Activated gamma-delta T cell treated with Interleukin-2 at 50 U/mL for 16 hours (primary cell): ENCODE data around the gene KRT33A.

ENCODE experiments used
- DNase-seq: peaks from one replicate; pipeline ENCODE4 v3.0.0-alpha.2; 2020

The KRT33A gene

DNA sequence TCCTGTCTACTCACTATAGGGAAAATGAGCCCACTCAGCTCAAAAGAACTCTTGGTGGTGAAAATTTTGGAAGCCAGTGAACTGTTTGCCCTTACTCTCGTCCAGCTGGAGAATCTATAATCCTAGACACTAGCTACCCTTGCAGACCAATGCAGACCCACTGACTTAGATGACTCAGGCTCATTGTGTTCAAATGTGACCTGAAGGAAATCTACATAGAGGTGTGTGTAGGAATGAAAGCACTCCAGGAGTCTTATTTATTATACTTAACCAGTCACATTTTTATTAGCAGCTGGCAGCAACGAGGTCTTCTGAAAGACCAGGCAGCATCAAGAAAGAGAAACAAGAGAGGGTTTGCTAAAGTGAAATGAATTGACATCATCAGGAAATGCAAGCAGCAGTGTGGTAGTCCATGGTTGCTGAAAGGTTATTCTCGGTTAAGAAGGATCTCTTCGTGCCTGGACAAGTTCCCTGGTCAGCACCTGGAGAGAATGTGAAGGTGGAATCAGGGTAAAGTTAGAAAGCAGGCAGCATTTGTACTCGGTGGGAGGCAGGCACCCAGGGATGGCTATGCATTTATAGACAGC lies 49.3 kb downstream of the KRT33A start:
- no peak for DNase-seq

GRCh38 chr17:41298458-41299135 lies 52.0 kb downstream of the KRT33A start:
- no peak for DNase-seq

DNA sequence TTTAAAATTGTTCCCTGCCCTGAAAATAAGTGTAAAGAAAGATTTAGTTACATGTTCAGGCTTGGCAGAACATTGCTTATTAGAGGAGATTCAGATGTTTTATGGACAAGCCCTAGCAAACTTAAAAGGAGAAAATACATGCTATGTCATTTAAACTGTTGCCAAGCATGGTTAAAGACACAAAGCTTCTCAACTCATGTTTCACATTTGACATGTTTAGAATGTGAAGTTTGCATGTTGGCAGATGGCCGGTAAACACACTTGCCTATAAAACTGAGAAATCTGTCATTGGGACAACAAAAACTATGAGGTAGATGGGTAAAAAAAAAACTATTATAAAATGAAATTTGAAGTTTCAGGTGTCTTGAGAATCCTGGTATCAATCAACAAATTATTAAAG lies 53.8 kb downstream of the KRT33A start:
- no peak for DNase-seq
